HepG2 (cell line): ENCODE data around the gene PAM16. TPM values are rescaled to one million over a fixed set of nuclear protein-coding genes. Genes with fewer than 3 reads are reported as not detected.

ENCODE experiments used
- AKNA ChIP-seq: sonication (generic); formaldehyde crosslinking; IDR thresholded peaks from 2 replicates; pipeline ENCODE4 v1.4.0; 2020; ENCODE audit warnings: missing genetic modification reagents, borderline replicate concordance
- ATF7-NPFF ChIP-seq: sonication (generic); formaldehyde crosslinking; IDR thresholded peaks from 2 replicates; pipeline ENCODE4 v1.8.1; 2023; ENCODE audit warnings: mild to moderate bottlenecking, low read depth, missing genetic modification reagents, moderate library complexity
- FOSL2 ChIP-seq: sonication (generic); formaldehyde crosslinking; IDR thresholded peaks from 2 replicates; pipeline ENCODE4 v1.4.0; 2020; ENCODE audit warnings: missing genetic modification reagents
- HDAC1 ChIP-seq: sonication (generic); formaldehyde crosslinking; IDR thresholded peaks from 2 replicates; pipeline ENCODE4 v1.5.1; 2020; ENCODE audit warnings: mild to moderate bottlenecking, missing genetic modification reagents
- HIVEP1 ChIP-seq: sonication (generic); formaldehyde crosslinking; IDR thresholded peaks from 2 replicates; pipeline ENCODE4 v1.4.0; 2020; ENCODE audit warnings: mild to moderate bottlenecking, missing genetic modification reagents
- MATR3 ChIP-seq: sonication (generic); formaldehyde crosslinking; IDR thresholded peaks from 2 replicates; pipeline ENCODE4 v1.4.0; 2020; ENCODE audit warnings: missing genetic modification reagents
- MED1 ChIP-seq: sonication (generic); formaldehyde crosslinking; IDR thresholded peaks from 2 replicates; pipeline ENCODE4 v1.4.0; 2020; ENCODE audit warnings: missing genetic modification reagents
- MEF2D ChIP-seq: sonication (generic); formaldehyde crosslinking; IDR thresholded peaks from 2 replicates; pipeline ENCODE4 v1.5.1; 2020; ENCODE audit warnings: mild to moderate bottlenecking, missing genetic modification reagents
- MIER2 ChIP-seq: IDR thresholded peaks from 2 replicates; pipeline ENCODE4 v1.6.1; 2016; ENCODE audit warnings: missing biosample characterization, missing genetic modification reagents
- NFKBIZ ChIP-seq: IDR thresholded peaks from 2 replicates; pipeline ENCODE4 v1.6.1; 2018; ENCODE audit warnings: missing genetic modification reagents, missing compliant biosample characterization
- NONO ChIP-seq, 2 experiments: fragments of 450-650 bp in 1 of 2; sonication (generic) in 1 of 2; formaldehyde crosslinking in 1 of 2; IDR thresholded peaks in 1 of 2; conservative IDR thresholded peaks in 1 of 2; 2 replicates each; pipeline versions ENCODE4 v1.6.1 to v1.8.0; 2017 to 2022; ENCODE audit warnings: mild to moderate bottlenecking in 1 of 2, missing genetic modification reagents in 1 of 2, moderate library complexity in 1 of 2
- RBM39 ChIP-seq: fragments of 200-400 bp; formaldehyde crosslinking; IDR thresholded peaks from one replicate; pipeline ENCODE4 v1.6.1; 2018; ENCODE audit warnings: antibody characterized with exemption, mild to moderate bottlenecking, low read depth, low read length; ENCODE audit not compliant: poor library complexity, severe bottlenecking
- SALL2 ChIP-seq: sonication (generic); formaldehyde crosslinking; IDR thresholded peaks from 2 replicates; pipeline ENCODE4 v1.8.1; 2023; ENCODE audit warnings: mild to moderate bottlenecking, missing genetic modification reagents, inconsistent platforms
- TCF12 ChIP-seq, 2 experiments: fragments of 450-650 bp in 1 of 2; sonication (generic) in 1 of 2; formaldehyde crosslinking in 1 of 2; IDR thresholded peaks; 2 replicates each; pipeline versions ENCODE4 v1.6.1 to v1.8.0; 2017 to 2022; ENCODE audit warnings: antibody characterized with exemption in 1 of 2, mild to moderate bottlenecking in 1 of 2, missing genetic modification reagents in 1 of 2, moderate library complexity in 1 of 2
- XBP1 ChIP-seq: sonication (generic); formaldehyde crosslinking; IDR thresholded peaks from 2 replicates; pipeline ENCODE4 v1.5.0; 2020; ENCODE audit warnings: missing genetic modification reagents
- XRCC5 ChIP-seq: fragments of 200-400 bp; formaldehyde crosslinking; optimal IDR thresholded peaks from 2 replicates; pipeline ENCODE3; 2017; ENCODE audit warnings: mild to moderate bottlenecking, low read length
- ZEB1 ChIP-seq: IDR thresholded peaks from 2 replicates; pipeline ENCODE4 v1.6.1; 2012; ENCODE audit warnings: mild to moderate bottlenecking, low read depth, inconsistent platforms; ENCODE audit not compliant: insufficient replicate concordance
- ZFP41 ChIP-seq: sonication (generic); formaldehyde crosslinking; IDR thresholded peaks from 2 replicates; pipeline ENCODE4 v1.4.0; 2020; ENCODE audit warnings: mild to moderate bottlenecking, missing genetic modification reagents, borderline replicate concordance
- ZNF263 ChIP-seq: sonication (generic); formaldehyde crosslinking; IDR thresholded peaks from 2 replicates; pipeline ENCODE4 v1.4.0; 2020; ENCODE audit warnings: missing genetic modification reagents
- ZNF329 ChIP-seq: sonication (generic); formaldehyde crosslinking; IDR thresholded peaks from 2 replicates; pipeline ENCODE4 v1.9.0; 2021; ENCODE audit warnings: low read depth, mild to moderate bottlenecking, missing genetic modification reagents
- ZNF331 ChIP-seq: sonication (generic); formaldehyde crosslinking; IDR thresholded peaks from 2 replicates; pipeline ENCODE4 v1.4.0; 2020; ENCODE audit warnings: missing genetic modification reagents
- ZNF33A ChIP-seq: sonication (generic); formaldehyde crosslinking; IDR thresholded peaks from 2 replicates; pipeline ENCODE4 v1.5.1; 2020; ENCODE audit warnings: missing genetic modification reagents, mild to moderate bottlenecking, moderate library complexity, borderline replicate concordance
- ZNF550 ChIP-seq: sonication (generic); formaldehyde crosslinking; IDR thresholded peaks from 2 replicates; pipeline ENCODE4 v1.4.0; 2020; ENCODE audit warnings: mild to moderate bottlenecking, missing genetic modification reagents, borderline replicate concordance
- ZNF674 ChIP-seq: sonication (generic); formaldehyde crosslinking; IDR thresholded peaks from 2 replicates; pipeline ENCODE4 v1.5.0; 2020; ENCODE audit warnings: low read depth, mild to moderate bottlenecking, missing genetic modification reagents
- ZSCAN22 ChIP-seq: sonication (generic); formaldehyde crosslinking; IDR thresholded peaks from 2 replicates; pipeline ENCODE4 v1.4.0; 2020; ENCODE audit warnings: mild to moderate bottlenecking, missing genetic modification reagents
- polyA plus RNA-seq, 8 experiments: library from polyadenylated mRNA; depleted of rRNA in 3 of 8; stranded (reverse) in 7 of 8; unstranded in 1 of 8; fragments of >200 nt; fragmentation: Illumina TruSeq in 4 of 8; extraction: Trizol in 4 of 8; gene quantifications; 2 replicates each; pipeline versions ENCODE4 v1.2.1 to v1.2.3, GENCODE V29; 2011 to 2016; ENCODE audit warnings: low read depth in 4 of 8, missing spikeins in 1 of 8, mixed read lengths in 1 of 8; ENCODE audit not compliant: insufficient read depth in 1 of 8
- total RNA-seq, 5 experiments: library from RNA; depleted of rRNA; stranded (reverse); fragments of >200 nt; fragmentation: Illumina TruSeq; extraction: Trizol; gene quantifications; 2 replicates each; pipeline ENCODE4 v1.2.3, GENCODE V29; 2016; ENCODE audit warnings: low read depth in 1 of 5

PAM16 gene
- total and polyA plus RNA-seq, 2 of the 13 experiments (the other 11 are each of a cell fraction or from before 2014, with no cell fraction given) = 51.5 to 51.8 TPM

- TF ChIP-seq TCF12 (IDR thresholded peaks at IDR 0.05) (no peak), TCF12 (CRISPR knock-in tag; IDR thresholded peaks at IDR 0.05) (no peak), NONO (IDR thresholded peaks at IDR 0.05) (no peak), NONO (CRISPR knock-in tag; conservative IDR thresholded peaks at IDR 0.05) (peak; percentile 72), XRCC5 (no peak), RBM39 (no peak), ZEB1 (no peak), ZNF263 (no peak), AKNA (no peak), SALL2 (CRISPR knock-in tag) (no peak), ATF7-NPFF (no peak), ZSCAN22 (no peak), ZNF33A (CRISPR knock-in tag) (no peak), ZNF550 (CRISPR knock-in tag) (no peak), MEF2D (CRISPR knock-in tag) (no peak), MED1 (CRISPR knock-in tag) (peak; percentile 71), HDAC1 (CRISPR knock-in tag) (peak; percentile 79), XBP1 (CRISPR knock-in tag) (no peak), ZNF331 (CRISPR knock-in tag) (peak; percentile 29; the same call in 1 of the 2 replicates), MATR3 (CRISPR knock-in tag) (no peak), MIER2 (CRISPR knock-in tag) (peak; percentile 40; the same call in 1 of the 2 replicates), ZNF329 (CRISPR knock-in tag) (no peak), ZNF674 (no peak), FOSL2 (no peak), HIVEP1 (CRISPR knock-in tag) (no peak), ZFP41 (CRISPR knock-in tag) (no peak), NFKBIZ (no peak)
These were observed 21.6 kb upstream of the PAM16 start (continued) for GRCh38 chr16:4372578-4373355.
